SK-N-DZ (cell line): Measurements from ENCODE around the gene HTR7. TPM values are rescaled to one million over a fixed set of nuclear protein-coding genes. Genes with fewer than 3 reads are reported as not detected.
"Not testable (repeated sequence)": the region's sequence is repeated elsewhere in the genome, so short reads cannot be mapped to it uniquely, and the experiment has no call there.

Source experiments
- DNase-seq: peaks from one replicate; pipeline ENCODE4 v3.0.0-alpha.2; 2015; ENCODE audit warnings: low spot score
- polyA plus RNA-seq, 2 experiments: library from polyadenylated mRNA; depleted of rRNA; stranded (reverse); fragments of >200 nt; gene quantifications; 2 replicates each; pipeline ENCODE4 v1.2.3, GENCODE V29; 2014

HTR7 gene
- polyA plus RNA-seq (2014; cell fraction: cytosol; rRNA removed): 0.26 and 0.62 TPM in 2 replicates
- 0.11 TPM in 1 of 2 replicates, not detected in the other for polyA plus RNA-seq (2014; cell fraction: nucleus; rRNA removed)

DNA sequence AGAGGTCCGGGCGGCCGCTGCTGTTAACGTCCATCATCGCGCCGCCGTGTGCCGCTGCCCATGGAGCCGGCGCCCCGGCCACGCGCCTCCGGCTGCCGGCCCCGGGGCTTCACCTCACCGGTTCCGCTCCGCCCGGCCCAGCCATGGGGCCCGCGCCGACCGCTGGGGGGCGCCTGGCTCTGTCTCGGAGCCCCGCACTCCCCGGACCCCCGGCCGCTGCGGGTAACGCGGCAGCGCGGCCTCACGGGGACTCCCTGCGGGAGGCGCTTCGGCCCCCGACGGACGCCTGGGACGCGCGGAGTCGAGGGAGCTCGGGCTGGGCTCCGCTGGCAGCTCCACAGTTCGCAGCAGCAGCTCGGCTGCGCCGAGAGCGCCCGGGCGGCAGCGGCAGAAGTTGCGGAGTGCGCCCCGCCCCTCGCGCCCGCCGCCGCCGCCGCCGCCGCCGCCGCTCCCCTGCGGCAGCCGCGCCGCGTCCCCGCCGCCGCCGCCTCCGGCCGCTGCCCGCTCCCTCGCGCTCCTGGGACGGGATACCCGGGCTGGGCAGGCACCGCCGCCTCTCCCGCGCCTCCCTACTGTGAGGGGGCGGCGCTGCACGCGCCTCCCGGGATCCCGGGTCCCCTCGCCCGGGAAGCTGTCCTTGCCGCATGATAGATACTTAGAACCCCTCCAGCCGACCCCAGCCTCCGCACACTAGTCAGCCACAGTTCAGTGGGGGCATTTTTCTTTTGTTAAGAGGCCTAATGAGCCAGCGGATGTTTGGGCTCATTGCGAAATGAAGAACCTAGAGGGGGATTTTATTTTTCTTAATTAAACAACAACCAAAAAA lies at the start of gene HTR7:
Gene HTR7, minus strand, starts transcription at position 405 of the 826 bp plus-strand sequence. Its CDS starts 368 bp downstream, at position 37.
- peak; percentile 58 for DNase-seq

DNA sequence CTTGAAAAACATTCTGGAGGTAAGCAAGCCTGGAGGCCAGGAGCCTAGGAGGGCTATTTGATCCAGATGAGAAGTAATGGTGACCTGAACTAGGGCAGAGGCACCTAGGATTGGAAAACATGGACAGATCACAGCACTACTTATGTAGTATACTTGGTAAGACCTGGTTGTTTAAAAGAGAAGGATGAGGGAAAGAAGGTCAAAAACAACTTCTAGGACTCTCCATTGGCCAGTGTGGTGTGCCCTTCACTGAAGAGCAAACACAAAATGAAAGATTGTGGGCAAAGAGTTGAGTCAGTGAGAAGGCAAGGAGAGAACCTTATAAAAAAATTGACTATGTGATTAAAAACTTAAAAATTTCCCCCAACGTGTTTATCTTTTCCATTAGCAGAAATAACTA lies 48.8 kb upstream of the HTR7 start:
- no peak for DNase-seq

DNA sequence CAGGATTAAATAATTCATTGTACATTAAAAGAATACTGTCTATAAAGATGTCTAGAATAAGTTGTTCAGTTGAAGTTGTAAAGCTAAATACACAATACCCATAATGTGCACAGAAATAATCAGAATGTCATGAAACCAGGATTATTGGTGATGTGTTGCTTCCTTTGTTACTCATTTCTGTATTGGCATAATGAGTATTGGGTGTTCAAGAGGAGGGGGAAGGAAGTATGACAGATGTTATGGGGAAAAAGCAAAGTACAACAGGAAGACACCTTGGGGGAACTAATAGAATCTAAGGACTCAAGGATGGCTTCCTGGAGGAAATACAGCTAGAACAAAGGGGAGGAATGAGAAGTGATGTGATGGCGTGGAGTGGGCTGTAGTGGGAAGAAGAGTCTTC lies 48.1 kb upstream of the HTR7 start:
- no peak for DNase-seq

DNA sequence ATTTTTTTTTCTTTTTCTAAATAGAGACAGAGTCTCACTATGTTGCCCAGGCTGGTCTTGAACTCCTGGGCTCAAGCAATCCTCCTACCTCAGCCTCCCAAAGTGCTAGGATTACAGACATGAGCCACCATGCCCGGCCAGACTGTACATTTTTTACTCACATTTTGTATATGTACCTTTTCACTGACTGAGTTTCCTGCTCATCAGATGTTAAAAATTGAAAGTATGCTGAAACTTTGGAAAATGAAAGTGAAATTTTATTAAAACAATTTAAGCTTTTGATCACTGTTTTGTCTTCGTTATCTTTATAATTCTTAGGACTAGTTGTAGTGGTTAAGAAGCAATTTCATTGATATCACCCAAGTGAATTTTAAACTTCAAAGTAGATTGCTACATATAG lies 39.1 kb upstream of the HTR7 start:
- not testable (repeated sequence) for DNase-seq

DNA sequence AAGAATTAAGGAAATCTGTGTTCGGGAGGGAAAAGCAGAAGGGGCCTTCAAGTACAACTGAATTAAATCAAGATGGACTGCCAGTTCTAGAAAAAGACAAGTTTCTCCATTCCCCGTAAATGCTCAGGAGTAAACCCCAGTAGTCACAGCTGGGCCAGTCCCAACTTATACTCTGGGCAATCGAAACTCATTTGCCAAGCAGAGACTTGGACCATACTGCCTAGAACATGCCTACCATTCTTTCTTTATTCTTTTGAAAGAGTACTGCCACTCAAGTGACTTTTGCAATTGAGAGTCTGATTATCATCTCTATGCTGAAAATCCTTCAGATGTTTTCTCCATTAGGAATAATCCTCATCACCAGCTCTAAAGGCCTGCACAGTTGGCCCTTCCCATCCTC lies 35.4 kb upstream of the HTR7 start:
- no peak for DNase-seq

DNA sequence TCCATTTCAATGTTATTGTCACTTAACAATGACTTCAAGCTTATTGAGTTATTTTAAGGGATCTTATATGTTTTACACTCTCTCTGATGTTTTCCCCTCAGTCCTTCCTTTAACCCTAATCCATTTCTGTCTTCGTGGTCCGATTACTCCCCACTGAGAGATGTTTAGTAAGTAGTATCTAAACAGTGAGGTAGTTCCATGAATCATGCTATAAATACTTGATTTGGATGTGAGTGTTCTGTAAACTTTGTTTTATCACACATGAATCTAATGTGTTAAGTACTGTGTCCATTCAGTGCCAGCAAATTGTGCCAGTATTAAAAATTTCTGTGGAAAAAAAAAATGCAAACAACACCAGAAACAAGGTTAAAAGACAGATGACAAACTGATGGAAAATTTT lies 32.5 kb upstream of the HTR7 start:
- no peak for DNase-seq

DNA sequence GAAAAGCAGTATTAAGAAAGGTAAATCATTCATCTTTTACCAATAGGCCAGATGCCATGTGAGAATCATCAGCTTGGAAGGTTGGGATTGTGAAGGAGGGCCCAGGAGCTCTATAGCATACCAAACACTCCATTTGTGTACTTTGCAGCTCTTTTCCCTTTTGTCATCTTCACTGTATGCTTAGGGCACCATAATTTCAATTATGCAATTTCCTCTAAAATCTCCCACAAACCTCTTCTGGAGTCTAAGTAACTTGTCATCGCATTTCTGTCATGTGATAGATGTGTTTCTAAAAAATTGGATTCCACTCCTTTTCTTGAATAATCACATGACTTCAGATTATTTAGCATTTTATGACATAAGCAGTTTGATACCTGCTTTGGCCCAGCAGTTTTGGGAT lies 31.8 kb upstream of the HTR7 start:
- DNase-seq: no peak

DNA sequence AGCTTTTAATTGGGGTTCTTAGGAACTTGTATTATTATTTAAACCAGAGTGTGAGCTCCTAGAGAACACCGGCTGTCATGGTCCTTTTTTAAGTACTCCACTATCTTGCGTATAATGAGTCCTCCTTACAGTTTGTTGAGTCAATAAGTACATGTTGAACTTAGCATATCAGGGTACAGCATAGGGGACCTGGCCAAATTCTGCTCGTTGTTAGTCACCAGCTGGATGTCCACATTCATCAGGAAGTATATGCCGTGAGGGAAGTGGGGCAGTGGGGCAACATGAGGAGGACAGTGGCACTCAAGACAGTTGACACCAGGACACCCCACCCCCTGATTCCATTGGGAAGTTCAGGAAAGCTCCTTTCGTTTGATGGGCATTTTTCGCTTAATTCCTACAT lies 30.5 kb upstream of the HTR7 start:
- no peak for DNase-seq

DNA sequence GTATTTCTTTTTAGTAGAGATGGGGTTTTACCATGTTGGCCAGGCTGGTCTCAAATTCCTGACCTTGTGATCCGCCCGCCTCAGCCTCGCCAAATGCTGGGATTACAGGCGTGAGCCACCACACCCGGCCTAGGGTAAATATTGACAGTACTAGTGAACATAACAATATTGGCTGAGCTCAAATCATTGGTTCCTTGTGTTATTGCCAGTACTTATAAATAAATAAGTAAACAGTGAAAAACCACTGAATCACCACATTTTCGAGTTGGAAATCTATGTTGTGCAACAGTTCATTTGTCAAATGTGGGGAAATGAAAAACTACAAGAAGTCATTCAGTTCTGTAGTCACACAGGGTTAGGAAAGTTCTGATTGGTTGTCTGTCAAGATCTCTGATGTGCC lies 29.7 kb upstream of the HTR7 start:
- no peak for DNase-seq

DNA sequence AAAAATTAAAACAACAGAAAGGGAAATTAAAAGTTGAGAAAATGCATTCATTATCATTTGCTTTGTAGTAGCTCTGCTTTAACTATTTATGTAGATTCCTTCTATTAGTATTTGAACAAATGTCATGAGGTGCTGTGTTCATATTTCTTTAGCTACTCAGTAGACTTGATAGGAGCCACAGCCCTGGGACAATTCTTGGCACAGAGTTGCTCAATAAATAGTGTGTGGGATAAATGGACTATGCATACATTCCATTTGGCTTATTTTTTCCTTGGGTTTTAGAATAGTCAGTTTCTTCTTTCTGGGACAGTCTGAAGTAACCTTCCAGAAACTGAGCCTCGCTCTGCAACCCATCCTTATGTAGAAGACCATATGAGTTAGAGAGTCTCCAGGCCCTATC lies 27.3 kb upstream of the HTR7 start:
- no peak for DNase-seq

DNA sequence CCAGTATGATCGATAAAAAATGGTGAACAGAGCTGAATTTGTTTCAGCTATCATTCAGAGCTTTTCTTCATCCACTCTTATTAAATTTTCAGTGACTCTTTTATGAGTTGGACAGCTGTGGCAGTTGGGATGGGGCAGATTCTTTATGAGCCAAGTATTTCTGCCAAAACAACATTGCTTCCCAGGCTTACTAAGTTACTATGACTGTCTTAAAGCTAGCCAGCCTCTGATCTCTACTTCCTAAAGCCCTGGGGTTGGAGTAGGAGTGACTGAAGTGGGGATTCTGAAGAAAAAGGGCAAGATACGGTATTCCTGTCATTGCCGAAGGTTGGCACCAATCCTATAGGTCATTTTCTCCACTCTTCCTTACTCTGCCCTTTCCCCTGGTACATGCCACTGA lies 26.6 kb upstream of the HTR7 start:
- no peak for DNase-seq

DNA sequence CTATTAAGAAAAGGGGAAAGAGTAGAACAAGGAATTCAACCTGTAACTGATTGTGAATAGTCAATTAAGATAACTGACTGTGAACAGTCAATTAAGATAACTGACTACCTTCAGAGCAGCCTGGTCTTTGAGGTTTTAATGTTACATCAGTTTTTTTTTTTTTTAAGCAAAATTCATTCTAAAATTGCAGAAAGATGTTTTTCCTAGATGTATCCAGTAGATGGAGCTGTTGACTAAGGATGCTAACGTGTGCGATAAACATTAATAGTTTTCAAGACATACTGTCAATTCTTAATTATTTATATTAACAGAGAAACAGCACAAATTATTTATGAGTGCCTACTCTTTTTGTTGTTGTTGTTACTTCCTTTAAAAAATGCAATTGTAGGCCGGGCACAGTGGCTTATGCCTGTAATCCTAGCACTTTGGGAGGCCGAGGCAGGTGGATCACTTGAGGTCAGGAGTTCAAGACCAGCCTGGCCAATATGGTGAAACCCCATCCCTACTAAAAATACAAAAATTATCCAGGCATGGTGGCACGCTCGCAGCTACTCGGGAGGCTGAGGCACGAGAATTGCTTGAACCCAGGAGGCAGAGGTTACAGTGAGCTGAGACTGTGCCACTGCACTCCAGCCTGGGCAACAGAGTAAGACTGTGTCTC lies 22.4 kb upstream of the HTR7 start:
- DNase-seq: peak; percentile 36

DNA sequence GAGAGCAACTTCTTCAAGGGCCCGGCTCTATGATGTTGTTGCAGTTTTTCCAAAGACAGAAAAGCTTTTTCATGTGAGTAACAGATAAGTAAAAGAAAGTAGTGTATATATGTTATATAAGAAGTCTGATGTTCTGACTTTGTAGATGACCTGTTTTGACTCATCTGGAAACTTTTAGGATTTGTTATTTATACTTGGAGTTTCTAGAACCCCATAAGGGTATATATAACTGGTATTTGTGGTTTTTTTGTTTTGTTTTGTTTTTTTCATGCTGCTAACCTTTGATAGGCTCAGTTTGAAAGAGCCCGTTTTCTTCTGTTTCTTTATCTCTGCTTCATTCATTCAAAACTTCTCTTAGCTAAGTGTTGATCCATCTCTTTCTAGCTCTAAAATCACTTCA lies 21.2 kb upstream of the HTR7 start:
- DNase-seq: no peak

DNA sequence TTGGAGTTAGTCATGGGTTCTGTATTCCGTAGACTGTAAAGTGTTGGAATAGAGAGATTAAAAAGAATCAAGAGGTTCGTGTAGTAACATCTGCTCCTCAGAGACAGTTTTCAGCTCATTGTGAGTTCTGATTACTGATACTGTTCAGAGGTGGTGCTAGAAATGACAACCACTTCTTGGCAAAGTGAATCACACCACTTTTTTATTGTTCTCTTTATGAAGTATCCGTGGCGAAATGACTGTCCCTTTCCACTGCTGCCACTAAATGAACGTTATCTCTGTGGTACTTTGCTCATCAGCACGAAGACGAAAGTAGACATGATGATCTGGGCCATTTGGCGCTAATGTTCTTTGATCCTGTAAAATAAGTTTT lies 14.8 kb upstream of the HTR7 start:
- DNase-seq: no peak

DNA sequence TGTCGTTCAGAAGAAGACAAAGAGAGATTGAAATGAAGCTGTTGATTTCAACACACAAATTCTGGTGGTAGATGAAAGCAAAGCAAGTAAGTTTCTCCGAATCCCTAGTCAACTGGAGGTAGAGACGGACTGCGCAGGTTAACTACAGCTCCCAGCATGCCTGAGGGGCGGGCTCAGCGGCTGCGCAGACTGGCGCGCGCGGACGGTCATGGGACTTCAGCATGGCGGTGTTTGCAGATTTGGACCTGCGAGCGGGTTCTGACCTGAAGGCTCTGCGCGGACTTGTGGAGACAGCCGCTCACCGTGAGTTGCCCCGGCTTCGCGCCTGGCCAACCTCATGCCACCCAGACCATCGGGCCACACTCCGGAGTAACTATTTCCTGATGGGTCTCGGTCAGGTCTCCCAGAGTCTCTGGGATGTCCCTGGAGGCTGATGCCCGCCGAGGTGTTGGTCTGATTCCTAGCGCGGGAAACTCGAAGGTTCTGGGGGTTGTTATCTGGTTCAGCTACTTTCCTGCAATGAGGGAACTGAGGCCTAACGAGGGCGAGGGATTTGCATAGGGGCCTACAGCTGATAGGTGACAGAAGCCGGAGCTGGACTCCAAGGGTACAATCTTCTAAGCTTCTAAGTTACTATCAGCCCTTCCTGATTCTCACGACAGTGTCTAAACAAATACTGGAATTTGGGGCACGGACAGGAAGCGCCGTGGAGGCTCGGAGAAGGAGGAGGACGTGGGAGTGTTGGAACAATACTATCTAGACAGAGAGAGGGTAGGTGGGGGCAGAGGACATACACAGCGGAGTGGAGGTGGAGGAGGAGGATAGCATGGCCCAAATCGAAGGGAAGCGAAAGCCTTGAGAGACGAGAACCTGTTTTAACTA lies 14.2 kb upstream of the HTR7 start, which contains the start of gene RPP30:
Gene RPP30, plus strand, starts transcription at position 209 of the 882 bp plus-strand sequence. Its CDS starts 13 bp downstream, at position 222.
- peak; percentile 81 for DNase-seq

DNA sequence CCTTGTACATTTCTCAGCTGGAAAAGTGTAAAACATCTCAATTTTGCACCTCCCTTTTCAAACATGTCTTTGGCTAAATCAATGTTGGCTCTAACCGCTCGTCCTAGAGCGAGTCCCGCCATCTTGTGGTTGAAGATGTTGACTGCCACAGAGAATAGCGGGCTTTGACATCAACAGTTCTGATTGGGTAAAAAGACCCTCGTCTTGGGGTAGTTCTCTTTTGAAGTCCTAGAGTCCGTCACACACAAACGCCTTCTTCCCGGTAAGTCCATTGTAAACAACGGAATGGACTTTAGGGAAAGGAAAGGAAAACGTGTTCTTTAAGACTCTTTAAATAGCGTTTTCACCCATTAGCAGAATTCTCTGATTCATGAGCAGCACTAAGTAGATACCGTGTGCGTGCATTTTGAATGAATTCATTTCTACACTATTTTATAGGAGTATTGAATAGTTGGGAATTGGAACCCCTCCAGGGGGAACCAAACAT lies 13.5 kb upstream of the HTR7 start:
- peak; percentile 92 for DNase-seq

DNA sequence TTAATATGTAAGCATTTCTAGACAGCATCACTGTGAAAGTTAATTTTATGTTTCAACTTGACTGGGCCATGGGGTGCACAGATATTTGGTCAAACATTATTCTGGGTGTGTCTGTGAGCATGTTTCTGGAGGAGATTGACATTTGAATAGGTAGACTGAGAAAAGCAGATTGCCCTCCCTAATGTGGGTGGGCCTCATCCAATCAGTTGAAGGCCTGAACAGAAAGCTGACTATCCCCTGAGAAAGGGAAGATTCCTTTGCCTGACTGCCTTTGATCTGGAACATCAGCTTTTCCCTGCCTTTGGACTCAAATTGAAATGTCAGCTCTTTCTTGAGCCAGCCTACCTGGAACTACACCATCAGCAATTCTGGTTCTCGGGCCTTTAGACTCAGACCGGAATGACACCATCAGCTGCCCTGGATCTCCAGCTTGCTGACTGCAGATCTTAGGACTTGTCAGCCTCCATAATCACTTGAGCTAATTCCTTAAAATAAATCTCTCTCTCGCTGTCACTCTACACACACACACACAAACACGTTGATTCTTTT lies 8.3 kb upstream of the HTR7 start:
- no peak for DNase-seq

DNA sequence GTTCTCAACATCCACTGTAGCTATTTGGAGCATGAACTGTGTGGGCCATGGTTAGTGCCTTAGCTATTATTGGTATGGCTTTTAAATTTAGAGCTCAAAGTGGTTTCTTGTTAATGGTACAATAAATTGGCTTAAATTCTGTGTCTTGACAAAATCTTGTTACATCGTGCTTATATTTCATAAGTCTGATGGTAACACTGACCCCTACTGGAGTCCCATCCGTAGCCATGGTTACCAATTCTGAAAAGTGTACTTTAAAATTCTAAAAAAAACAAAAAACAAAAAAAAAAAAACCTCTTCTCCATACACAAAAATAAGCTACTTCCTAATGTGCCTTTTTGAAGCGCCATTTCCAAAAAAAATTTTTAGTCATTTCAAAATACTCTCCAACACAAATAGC lies 7.6 kb upstream of the HTR7 start:
- DNase-seq: no peak

DNA sequence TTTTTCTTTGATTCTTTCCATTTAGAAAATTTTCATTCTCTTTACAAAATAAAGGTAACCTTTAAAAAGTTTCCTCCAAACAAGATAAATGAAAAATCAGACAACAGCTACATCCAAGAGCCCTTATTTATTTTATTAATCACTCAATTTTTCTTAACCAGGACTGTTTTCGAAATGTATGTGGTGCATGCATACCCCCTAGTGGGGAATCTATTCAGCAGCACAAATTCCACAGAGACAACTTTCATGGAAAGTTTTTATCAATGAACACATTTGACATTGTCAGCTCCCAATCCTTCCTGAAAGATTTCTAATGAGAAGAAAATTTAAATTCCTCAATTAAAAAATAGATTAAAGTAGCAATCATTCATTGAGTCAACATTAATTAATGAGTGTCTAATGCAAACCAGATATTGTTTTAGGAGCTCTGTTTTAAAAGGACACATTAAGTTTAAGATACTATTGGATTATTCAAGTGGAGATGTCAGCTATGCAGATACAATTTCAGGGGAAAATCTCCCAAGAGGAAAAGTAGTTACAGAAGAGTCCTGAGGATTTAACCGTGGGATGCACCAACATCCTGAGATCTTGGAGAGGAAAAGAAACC lies 5.2 kb upstream of the HTR7 start:
- peak; percentile 12 for DNase-seq

DNA sequence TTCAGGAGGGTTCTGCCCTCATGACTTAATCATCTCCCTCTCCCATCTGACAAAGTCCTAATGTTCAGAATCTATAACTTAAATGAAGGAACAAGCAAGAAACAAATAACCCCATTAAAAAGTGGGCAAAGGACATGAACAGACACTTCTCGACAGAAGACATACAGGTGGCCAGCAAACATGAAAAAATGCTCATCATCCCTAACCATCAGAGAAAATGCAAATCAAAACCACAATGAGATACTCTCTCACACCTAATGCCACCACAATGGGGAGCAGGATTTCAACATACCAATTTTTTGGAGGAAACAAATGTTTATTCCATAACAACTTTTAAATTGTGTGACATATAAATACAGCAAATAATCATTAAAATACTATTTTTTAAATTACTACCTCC lies 3.0 kb upstream of the HTR7 start:
- DNase-seq: no peak

DNA sequence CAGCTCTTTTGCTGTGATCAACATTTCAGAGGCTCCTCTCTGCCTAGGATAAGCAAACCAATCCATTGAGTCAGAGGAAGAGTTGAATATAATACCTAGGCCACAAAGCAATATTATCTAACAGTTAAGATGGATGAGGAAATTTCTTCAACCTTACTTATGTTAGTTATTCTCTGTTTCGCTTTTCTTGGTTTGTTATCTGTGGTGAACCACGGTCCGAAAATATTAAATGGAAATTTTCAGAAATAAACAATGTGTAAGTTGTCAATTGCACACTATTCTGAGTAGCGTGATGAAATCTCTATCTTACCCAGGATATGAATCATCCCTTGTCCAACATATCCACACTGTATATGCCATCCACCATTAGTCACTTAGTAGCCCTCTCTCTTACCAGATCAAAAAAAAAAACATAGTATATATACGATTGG lies 1.5 kb upstream of the HTR7 start:
- DNase-seq: no peak
